ENCODE results near the gene KRT2.

The KRT2 gene

GRCh38 chr12:52689239-52689638 lies 37.2 kb upstream of the KRT2 start (continued):
- TF ChIP-seq ATF2 (tag by site-specific recombination; IDR thresholded peaks at IDR 0.05; ENCODE audit: low read depth): no peak
- no peak for TF ChIP-seq ZNF776 (tag by site-specific recombination; IDR thresholded peaks at IDR 0.05; ENCODE audit: borderline replicate concordance)
- peak; percentile 19; the same call in 1 of the 2 replicates for TF ChIP-seq ZNF366 (tag by site-specific recombination; conservative IDR thresholded peaks at IDR 0.05)
- TF ChIP-seq EGR2 (tag by site-specific recombination; IDR thresholded peaks at IDR 0.05; ENCODE audit: low read depth): peak; percentile 69; the same call in 1 of the 2 replicates

- ChIA-PET CTCF (no interaction called here), POLR2A (interaction anchor here (0.6 kb wide), 1 partner anchor 120 kb away, joined by 3 read pairs; no protein-coding TSS in a partner anchor)
- no peaks in the 10 kb centered on the region for H3K4me1 ChIP-seq (ENCODE audit: control insufficient read depth, insufficient read depth, low read length)
- TF ChIP-seq EGR2 (tag by site-specific recombination; IDR thresholded peaks at IDR 0.05; ENCODE audit: low read depth) (peak; percentile 36; the same call in 1 of the 2 replicates), ZNF544 (tag by site-specific recombination; IDR thresholded peaks at IDR 0.05) (no peak), ZFHX2 (tag by site-specific recombination; conservative IDR thresholded peaks at IDR 0.05) (0 out of 2 replicates have a peak, but pooled peaks have one; percentile 23), ZNF610 (tag by site-specific recombination; IDR thresholded peaks at IDR 0.05; ENCODE audit: borderline replicate concordance) (no peak)
- H3K36me3 ChIP-seq (ENCODE audit: control insufficient read depth in 2 of 2, insufficient read depth in 1 of 2, low read length in 2 of 2): no peaks in the 10 kb centered on the region
- no peaks in the 10 kb centered on the region for H3K9me3 ChIP-seq (ENCODE audit: control insufficient read depth, insufficient read depth, low read depth, low read length)
- no peak overlapping the region for H3K4me3 ChIP-seq (ENCODE audit: low read depth, low read length)
- H3K27ac ChIP-seq (ENCODE audit: extremely low read depth, low read depth, low read length): no peak overlapping the region
Measured at GRCh38 chr12:52688481-52688880, 36.5 kb upstream of the KRT2 start.

- H3K27ac ChIP-seq (ENCODE audit: extremely low read depth, low read depth, low read length): no peak overlapping the region
- POLR2A ChIA-PET: interaction anchor here (0.6 kb wide), 1 partner anchor 119 kb away, joined by 3 read pairs; no protein-coding TSS in a partner anchor
- H3K9me3 ChIP-seq (ENCODE audit: control insufficient read depth, insufficient read depth, low read depth, low read length): no peaks in the 10 kb centered on the region
- TF ChIP-seq ZFP41 (tag by site-specific recombination; IDR thresholded peaks at IDR 0.05; ENCODE audit: borderline replicate concordance) (no peak), ZBTB17 (tag by site-specific recombination; IDR thresholded peaks at IDR 0.05) (no peak), ZNF48 (tag by site-specific recombination; IDR thresholded peaks at IDR 0.05) (no peak), HOXA7 (CRISPR knock-in tag; IDR thresholded peaks at IDR 0.05; ENCODE audit: borderline replicate concordance) (no peak), ZNF148 (tag by site-specific recombination; IDR thresholded peaks at IDR 0.05; ENCODE audit: borderline replicate concordance) (no peak)
- CTCF ChIA-PET: no interaction called here
- H3K4me1 ChIP-seq (ENCODE audit: control insufficient read depth, insufficient read depth, low read length): no peaks in the 10 kb centered on the region
- no peak overlapping the region for H3K4me3 ChIP-seq (ENCODE audit: low read depth, low read length)
- H3K36me3 ChIP-seq (ENCODE audit: control insufficient read depth in 2 of 2, insufficient read depth in 1 of 2, low read length in 2 of 2): no peaks in the 10 kb centered on the region
Measured at GRCh38 chr12:52687497-52688385, 35.7 kb upstream of the KRT2 start.

- ChIA-PET POLR2A (no interaction called here), CTCF (interaction anchor here (0.6 kb wide), 1 partner anchor 9 kb away, joined by 3 read pairs; no protein-coding TSS in a partner anchor)
- TF ChIP-seq ZNF114 (tag by site-specific recombination; IDR thresholded peaks at IDR 0.05): no peak
- TF ChIP-seq PBX3 (CRISPR knock-in tag; IDR thresholded peaks at IDR 0.05): no peak
- TF ChIP-seq BCL11A (tag by site-specific recombination; IDR thresholded peaks at IDR 0.05; ENCODE audit: low read depth): no peak
- TF ChIP-seq ZNF394 (tag by site-specific recombination; IDR thresholded peaks at IDR 0.05; ENCODE audit: borderline replicate concordance): no peak
- TF ChIP-seq ZNF362 (tag by site-specific recombination; IDR thresholded peaks at IDR 0.05): no peak
- no peak for TF ChIP-seq ZBTB44 (tag by site-specific recombination; IDR thresholded peaks at IDR 0.05)
Measured at GRCh38 chr12:52686756-52687487, 34.9 kb upstream of the KRT2 start.

More at GRCh38 chr12:52686756-52687487, 34.9 kb upstream of the KRT2 start:
- Histone ChIP-seq H3K9me3 (ENCODE audit: control insufficient read depth, insufficient read depth, low read depth, low read length) (no peaks in the 10 kb centered on the region), H3K4me1 (ENCODE audit: control insufficient read depth, insufficient read depth, low read length) (no peaks in the 10 kb centered on the region), H3K36me3 (ENCODE audit: control insufficient read depth in 2 of 2, insufficient read depth in 1 of 2, low read length in 2 of 2) (no peaks in the 10 kb centered on the region), H3K4me3 (ENCODE audit: low read depth, low read length) (no peak overlapping the region), H3K27ac (ENCODE audit: extremely low read depth, low read depth, low read length) (no peak overlapping the region)
